ENCODE data around the gene PARN.

Gene PARN, protein sequence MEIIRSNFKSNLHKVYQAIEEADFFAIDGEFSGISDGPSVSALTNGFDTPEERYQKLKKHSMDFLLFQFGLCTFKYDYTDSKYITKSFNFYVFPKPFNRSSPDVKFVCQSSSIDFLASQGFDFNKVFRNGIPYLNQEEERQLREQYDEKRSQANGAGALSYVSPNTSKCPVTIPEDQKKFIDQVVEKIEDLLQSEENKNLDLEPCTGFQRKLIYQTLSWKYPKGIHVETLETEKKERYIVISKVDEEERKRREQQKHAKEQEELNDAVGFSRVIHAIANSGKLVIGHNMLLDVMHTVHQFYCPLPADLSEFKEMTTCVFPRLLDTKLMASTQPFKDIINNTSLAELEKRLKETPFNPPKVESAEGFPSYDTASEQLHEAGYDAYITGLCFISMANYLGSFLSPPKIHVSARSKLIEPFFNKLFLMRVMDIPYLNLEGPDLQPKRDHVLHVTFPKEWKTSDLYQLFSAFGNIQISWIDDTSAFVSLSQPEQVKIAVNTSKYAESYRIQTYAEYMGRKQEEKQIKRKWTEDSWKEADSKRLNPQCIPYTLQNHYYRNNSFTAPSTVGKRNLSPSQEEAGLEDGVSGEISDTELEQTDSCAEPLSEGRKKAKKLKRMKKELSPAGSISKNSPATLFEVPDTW

DNA sequence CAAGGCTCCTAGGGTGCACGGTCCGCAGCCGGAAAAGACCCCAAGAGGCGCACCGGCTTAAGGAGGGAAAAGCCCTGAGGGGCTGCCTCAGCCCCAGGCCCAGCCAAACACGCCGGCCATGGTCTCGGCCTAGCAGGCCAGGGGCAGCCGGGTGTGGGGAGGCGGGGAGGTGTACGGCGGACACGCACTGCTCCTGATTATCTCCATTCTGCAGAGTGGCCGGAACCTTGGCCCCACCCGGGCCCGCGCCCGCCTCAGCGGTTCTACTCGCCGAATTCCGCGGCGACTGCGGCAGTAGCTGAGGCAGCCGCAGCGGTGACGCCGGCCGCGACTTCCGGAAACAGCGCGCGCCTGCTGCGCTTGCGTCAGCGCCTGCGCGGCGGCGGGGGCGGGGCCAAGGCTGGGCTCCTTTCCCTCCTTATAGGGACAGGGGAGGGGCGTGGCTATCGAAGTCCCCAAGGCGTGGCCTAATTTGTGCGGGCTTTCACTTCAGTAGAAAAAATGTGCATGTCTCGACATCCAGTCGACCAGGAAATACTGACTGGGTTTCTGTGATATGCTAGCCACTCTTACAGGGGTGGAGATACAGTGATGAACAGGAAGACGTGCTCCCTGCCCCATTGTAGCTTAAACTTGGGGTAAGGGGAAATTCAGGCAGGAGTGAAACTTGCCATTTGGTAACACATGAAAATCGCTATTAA lies at the start of gene PARN:
Gene PARN (minus strand): TSS at position 342 of the 701 bp plus-strand sequence. CDS start 135 bp downstream, at position 207.
- DNase-seq (ENCODE audit: low spot score in 2 of 2) (peak; percentile 96 to 98), ATAC-seq (peak; percentile 72)
- peak within 1 kb of the TSS; percentile 95 for H3K27ac Mint-ChIP-seq
- H3K4me3 Mint-ChIP-seq: peak within 1 kb of the TSS; percentile 96
- peaks cover 33% of the 10 kb centered on the region for H3K4me1 Mint-ChIP-seq
- H3K9me3 Mint-ChIP-seq: peaks cover 3% of the 10 kb centered on the region
- H3K36me3 Mint-ChIP-seq: peaks cover 76% of the 10 kb centered on the region

DNA sequence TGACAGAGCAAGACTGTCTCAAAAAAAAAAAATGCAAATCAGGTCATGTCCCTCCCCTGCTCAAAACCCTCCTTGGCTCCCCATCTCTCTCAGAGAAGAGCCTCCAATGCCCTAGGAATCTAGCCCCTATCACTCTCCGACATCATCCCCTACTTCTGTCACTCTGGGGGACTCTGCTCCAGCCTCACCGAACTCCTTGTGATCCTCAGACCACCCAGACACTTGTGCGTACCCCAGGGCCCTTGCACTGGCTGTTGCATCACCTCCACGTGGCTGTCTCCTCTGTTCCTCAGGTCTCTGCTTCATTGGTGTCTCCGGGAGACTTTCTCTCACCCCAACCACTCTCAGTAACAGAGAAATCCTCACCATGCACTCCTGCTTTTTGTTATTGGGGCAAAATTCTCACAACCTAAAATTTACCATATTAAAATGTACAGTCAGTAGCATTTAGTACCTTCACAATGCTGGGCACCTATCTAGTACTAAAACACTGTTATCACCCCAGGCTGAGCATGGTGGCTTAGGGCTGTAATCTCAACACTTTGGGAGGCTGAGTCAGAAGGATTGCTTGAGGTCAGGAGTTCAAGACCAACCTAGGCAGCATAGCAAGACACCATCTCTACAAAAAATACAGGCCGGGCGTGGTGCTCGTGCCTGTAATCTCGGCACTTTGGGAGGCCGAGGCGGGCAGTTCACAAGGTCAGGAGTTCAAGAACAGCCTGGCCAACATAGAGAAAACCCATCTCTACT lies 48.9 kb upstream of the PARN start:
- Mint-ChIP-seq H3K4me1 (no peaks in the 10 kb centered on the region), H3K27ac (no peak overlapping the region), H3K36me3 (no peaks in the 10 kb centered on the region), H3K9me3 (no peaks in the 10 kb centered on the region), H3K4me3 (no peak overlapping the region)
- no peak for ATAC-seq
- DNase-seq (ENCODE audit: low spot score in 2 of 2): no peak

GRCh38 chr16:14677627-14678026 lies 47.6 kb upstream of the PARN start:
- Mint-ChIP-seq H3K4me1 (peaks cover 2% of the 10 kb centered on the region), H3K9me3 (no peaks in the 10 kb centered on the region), H3K4me3 (no peak overlapping the region), H3K27ac (no peak overlapping the region), H3K36me3 (peaks cover 5% of the 10 kb centered on the region)
- no peak for DNase-seq (ENCODE audit: low spot score in 2 of 2)
- no peak for ATAC-seq

GRCh38 chr16:14676633-14677032 lies 46.6 kb upstream of the PARN start:
- H3K9me3 Mint-ChIP-seq: no peaks in the 10 kb centered on the region
- peaks cover 7% of the 10 kb centered on the region for H3K36me3 Mint-ChIP-seq
- no peak overlapping the region for H3K27ac Mint-ChIP-seq
- no peak for ATAC-seq
- H3K4me1 Mint-ChIP-seq: peaks cover 6% of the 10 kb centered on the region
- no peak for DNase-seq (ENCODE audit: low spot score in 2 of 2)
- no peak overlapping the region for H3K4me3 Mint-ChIP-seq

DNA sequence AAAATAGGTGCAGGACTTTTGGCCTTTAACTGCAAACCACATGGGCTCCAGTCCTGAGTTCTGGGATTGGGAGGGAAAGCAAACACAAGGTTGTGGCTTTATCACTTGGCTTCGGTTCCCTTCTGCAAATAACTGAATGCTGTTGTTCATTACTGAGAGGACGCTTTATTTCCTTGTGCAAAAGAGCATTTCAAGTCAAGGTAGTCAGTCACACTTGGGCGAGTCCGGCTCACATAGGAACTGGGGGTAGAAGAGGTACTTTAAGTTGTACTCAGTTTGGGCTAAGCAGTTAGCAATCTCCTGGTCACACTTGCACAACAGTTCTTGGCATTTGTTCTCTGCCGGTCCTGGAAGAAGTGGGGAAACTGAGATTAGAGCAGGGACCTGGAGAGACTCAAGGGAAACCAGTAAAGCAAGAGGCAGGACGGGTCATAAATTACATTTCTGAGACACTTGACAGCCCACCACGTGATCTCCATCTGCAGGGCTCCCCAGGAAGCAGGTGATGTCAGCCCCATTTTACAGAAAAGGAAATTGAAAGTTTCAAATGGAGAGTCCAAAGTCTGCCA lies 42.4 kb upstream of the PARN start:
- Mint-ChIP-seq H3K9me3 (no peaks in the 10 kb centered on the region), H3K4me3 (no peak overlapping the region), H3K36me3 (peaks cover 31% of the 10 kb centered on the region), H3K4me1 (peaks cover 6% of the 10 kb centered on the region), H3K27ac (no peak overlapping the region)
- ATAC-seq (no peak), DNase-seq (ENCODE audit: low spot score in 2 of 2) (no peak)

DNA sequence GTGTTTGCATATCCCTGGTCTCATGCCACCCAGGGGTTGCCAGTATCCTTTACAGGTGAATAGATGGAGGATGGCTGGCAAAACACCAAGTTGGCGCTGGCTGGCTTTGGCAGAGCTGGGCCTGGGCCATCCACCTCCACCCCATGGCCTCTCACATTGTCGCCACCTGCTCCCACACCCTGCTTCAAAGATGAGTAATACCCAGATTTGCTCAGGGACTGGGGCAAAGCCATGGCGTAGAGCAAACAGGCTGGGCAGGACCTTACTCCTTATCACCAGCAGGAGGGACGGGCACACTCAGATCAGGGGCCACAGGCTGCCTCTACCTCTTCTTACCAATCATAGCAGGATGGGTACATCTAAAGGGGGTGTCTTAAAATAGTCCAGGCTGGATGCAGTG lies 39.7 kb upstream of the PARN start:
- Mint-ChIP-seq H3K9me3 (no peaks in the 10 kb centered on the region), H3K27ac (no peak overlapping the region), H3K36me3 (peaks cover 58% of the 10 kb centered on the region), H3K4me3 (no peak overlapping the region), H3K4me1 (peaks cover 6% of the 10 kb centered on the region)
- ATAC-seq (peak; percentile 50), DNase-seq (ENCODE audit: low spot score in 2 of 2) (no peak)

DNA sequence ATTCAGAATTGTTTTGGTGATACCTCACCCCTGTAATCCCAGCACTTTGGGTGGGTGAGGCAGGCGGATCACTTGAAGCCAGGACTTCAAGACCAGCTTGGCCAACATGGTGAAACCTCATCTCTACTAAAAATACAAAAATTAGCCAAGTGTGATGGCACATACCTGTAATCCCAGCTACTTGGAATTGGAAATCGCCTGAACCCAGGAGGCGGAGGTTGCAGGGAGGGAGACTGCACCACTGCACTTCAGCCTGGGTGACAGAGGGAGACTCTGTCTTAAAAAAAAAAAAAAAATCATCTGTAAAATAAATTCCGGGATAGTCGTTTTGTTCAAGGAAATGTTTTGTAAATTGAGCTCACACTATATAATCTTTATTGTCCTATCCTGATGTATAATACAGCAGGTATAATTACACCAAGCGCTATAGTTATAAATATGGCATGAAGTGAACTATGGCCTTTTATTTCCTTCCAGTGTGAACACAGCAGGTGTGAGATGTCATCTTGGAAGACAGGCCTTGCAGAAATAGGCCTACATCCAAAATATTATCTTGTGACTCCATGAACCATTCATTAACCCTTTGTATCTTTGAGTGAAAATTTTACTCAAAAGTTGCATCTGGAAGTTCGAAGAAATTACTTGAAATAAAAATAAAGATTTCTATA lies 38.6 kb upstream of the PARN start:
- Mint-ChIP-seq H3K4me1 (peaks cover 6% of the 10 kb centered on the region), H3K36me3 (peaks cover 69% of the 10 kb centered on the region), H3K4me3 (no peak overlapping the region), H3K27ac (no peak overlapping the region), H3K9me3 (no peaks in the 10 kb centered on the region)
- DNase-seq (ENCODE audit: low spot score in 2 of 2) (no peak), ATAC-seq (no peak)

GRCh38 chr16:14667347-14668266 lies 37.5 kb upstream of the PARN start:
- Mint-ChIP-seq H3K9me3 (no peaks in the 10 kb centered on the region), H3K4me3 (no peak overlapping the region), H3K4me1 (peaks cover 4% of the 10 kb centered on the region), H3K36me3 (peaks cover 74% of the 10 kb centered on the region), H3K27ac (no peak overlapping the region)
- DNase-seq (ENCODE audit: low spot score in 2 of 2) (no peak), ATAC-seq (no peak)

DNA sequence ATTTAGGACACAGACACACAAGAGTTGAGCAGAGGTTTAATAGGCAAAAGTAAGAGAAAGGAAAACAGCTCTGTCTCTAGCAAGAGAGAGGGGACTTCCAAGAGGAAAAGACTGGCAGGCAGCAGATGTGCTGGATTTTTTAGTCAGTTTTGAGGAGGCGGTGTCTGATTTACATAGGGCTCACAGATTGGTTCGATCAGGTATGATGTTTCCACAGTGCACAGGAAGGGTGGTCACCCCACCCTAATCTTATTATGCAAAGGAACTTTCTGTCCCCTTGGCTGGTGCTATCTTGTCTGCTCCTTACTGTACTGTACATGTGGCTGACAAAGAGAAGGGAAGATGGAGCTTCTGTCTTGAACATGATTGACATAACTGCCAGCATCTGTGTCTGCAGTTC lies 28.0 kb upstream of the PARN start:
- no peaks in the 10 kb centered on the region for H3K4me1 Mint-ChIP-seq
- peaks cover 100% of the 10 kb centered on the region for H3K36me3 Mint-ChIP-seq
- DNase-seq (ENCODE audit: low spot score in 2 of 2) (no peak), ATAC-seq (no peak)
- no peak overlapping the region for H3K4me3 Mint-ChIP-seq
- peak overlapping the region; percentile 90 for H3K27ac Mint-ChIP-seq
- no peaks in the 10 kb centered on the region for H3K9me3 Mint-ChIP-seq

DNA sequence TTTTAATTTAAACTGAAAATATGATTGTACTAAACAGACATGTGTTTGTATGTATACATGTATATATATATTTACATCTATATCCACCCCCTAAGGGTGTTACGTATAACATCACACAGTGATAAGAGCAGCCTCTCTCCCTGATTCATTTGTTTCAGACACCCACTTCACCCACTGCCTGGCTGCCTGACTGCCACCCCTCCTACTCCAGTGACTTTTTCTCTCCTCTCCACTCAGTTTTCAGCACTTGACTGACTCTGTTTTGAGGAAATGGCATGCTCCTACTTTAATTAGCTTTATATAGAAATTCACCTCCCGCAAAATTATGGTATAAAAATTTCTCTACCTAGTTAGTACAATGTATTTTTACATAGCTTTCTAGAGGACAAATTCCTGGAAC lies 22.7 kb upstream of the PARN start:
- no peak for ATAC-seq
- H3K36me3 Mint-ChIP-seq: peaks cover 100% of the 10 kb centered on the region
- no peak overlapping the region for H3K4me3 Mint-ChIP-seq
- H3K9me3 Mint-ChIP-seq: no peaks in the 10 kb centered on the region
- H3K4me1 Mint-ChIP-seq: peaks cover 12% of the 10 kb centered on the region
- no peak overlapping the region for H3K27ac Mint-ChIP-seq
- no peak for DNase-seq (ENCODE audit: low spot score in 2 of 2)

- Mint-ChIP-seq H3K27ac (peak overlapping the region; percentile 40), H3K4me1 (peaks cover 12% of the 10 kb centered on the region), H3K9me3 (no peaks in the 10 kb centered on the region), H3K4me3 (no peak overlapping the region), H3K36me3 (peaks cover 100% of the 10 kb centered on the region)
- ATAC-seq (no peak), DNase-seq (ENCODE audit: low spot score in 2 of 2) (no peak)
Observed at GRCh38 chr16:14650629-14651028, 20.6 kb upstream of the PARN start.

- H3K36me3 Mint-ChIP-seq: peaks cover 100% of the 10 kb centered on the region
- DNase-seq (ENCODE audit: low spot score in 2 of 2) (no peak), ATAC-seq (no peak)
- no peaks in the 10 kb centered on the region for H3K9me3 Mint-ChIP-seq
- H3K4me3 Mint-ChIP-seq: no peak overlapping the region
- peak overlapping the region; percentile 40 for H3K27ac Mint-ChIP-seq
- H3K4me1 Mint-ChIP-seq: peaks cover 12% of the 10 kb centered on the region
Observed at GRCh38 chr16:14649816-14650215, 19.8 kb upstream of the PARN start.

- H3K9me3 Mint-ChIP-seq: no peaks in the 10 kb centered on the region
- H3K36me3 Mint-ChIP-seq: peaks cover 86% of the 10 kb centered on the region
- ATAC-seq (no peak), DNase-seq (ENCODE audit: low spot score in 2 of 2) (no peak)
- peaks cover 26% of the 10 kb centered on the region for H3K4me1 Mint-ChIP-seq
- H3K27ac Mint-ChIP-seq: peak overlapping the region; percentile 29
- H3K4me3 Mint-ChIP-seq: no peak overlapping the region
Observed at GRCh38 chr16:14641926-14642325, 11.9 kb upstream of the PARN start.

DNA sequence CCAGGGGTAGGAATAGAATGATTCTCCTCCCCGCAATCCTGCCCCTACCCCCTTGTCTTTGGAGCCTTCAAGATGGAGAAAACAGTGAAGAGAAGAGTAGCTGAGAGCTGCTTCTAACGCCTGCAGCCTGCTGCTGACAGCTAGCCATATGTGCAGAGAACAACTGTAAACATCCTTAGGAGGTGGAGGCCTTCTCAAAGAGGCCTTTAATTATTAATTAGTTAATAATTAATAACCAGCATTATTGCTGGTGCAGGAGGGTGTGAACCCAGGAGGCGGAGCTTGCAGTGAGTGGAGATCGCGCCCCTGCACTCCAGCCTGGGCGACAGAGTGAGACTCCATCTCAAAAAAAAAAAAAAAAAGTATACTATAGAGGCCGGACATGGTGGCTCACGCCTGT lies 11.1 kb upstream of the PARN start:
- peaks cover 32% of the 10 kb centered on the region for H3K4me1 Mint-ChIP-seq
- H3K9me3 Mint-ChIP-seq: no peaks in the 10 kb centered on the region
- peak overlapping the region; percentile 88 for H3K27ac Mint-ChIP-seq
- no peak for ATAC-seq
- no peak overlapping the region for H3K4me3 Mint-ChIP-seq
- no peak for DNase-seq (ENCODE audit: low spot score in 2 of 2)
- H3K36me3 Mint-ChIP-seq: peaks cover 85% of the 10 kb centered on the region
